MM.1S (cell line): ENCODE data around the gene PCDH18.

Experiments
- DNase-seq: peaks from one replicate; pipeline ENCODE4 v3.0.0-alpha.2; 2015
- H2AFZ ChIP-seq: fragments of 300-600 bp; sonication (generic); 2 replicates; pipeline ENCODE4 v1.6.0; 2016; ENCODE audit warnings: antibody characterized with exemption, low read length
- H3F3A ChIP-seq: fragments of 300-600 bp; sonication (generic); 2 replicates; pipeline ENCODE4 v1.6.1; 2016; ENCODE audit warnings: mild to moderate bottlenecking, antibody characterized with exemption, low read length, moderate library complexity, mixed read lengths; ENCODE audit not compliant: insufficient read depth
- H3K27ac ChIP-seq: fragments of 300-600 bp; sonication (generic); 2 replicates; pipeline ENCODE4 v1.5.1; 2016; ENCODE audit warnings: mild to moderate bottlenecking, low read length
- H3K27me3 ChIP-seq: fragments of 300-600 bp; sonication (generic); replicated peaks from 2 replicates; pipeline ENCODE4 v1.6.0; 2016; ENCODE audit warnings: low read length; ENCODE audit not compliant: insufficient read depth
- H3K36me3 ChIP-seq: fragments of 300-600 bp; sonication (generic); replicated peaks from 2 replicates; pipeline ENCODE4 v1.6.1; 2016; ENCODE audit warnings: mild to moderate bottlenecking, low read length, mixed read lengths; ENCODE audit not compliant: insufficient read depth
- H3K4me1 ChIP-seq: fragments of 300-600 bp; sonication (generic); 2 replicates; pipeline ENCODE4 v1.6.1; 2016; ENCODE audit warnings: low read length, mixed read lengths
- H3K4me2 ChIP-seq: fragments of 300-600 bp; sonication (generic); 2 replicates; pipeline ENCODE4 v1.6.0; 2016; ENCODE audit warnings: low read depth, low read length
- H3K4me3 ChIP-seq: fragments of 300-600 bp; sonication (generic); 2 replicates; pipeline ENCODE4 v1.5.1; 2016; ENCODE audit warnings: low read length, mixed read lengths
- H3K79me2 ChIP-seq: fragments of 300-600 bp; sonication (generic); 2 replicates; pipeline ENCODE4 v1.6.1; 2016; ENCODE audit warnings: mixed run types, low read length, mixed read lengths
- H3K9ac ChIP-seq: fragments of 300-600 bp; sonication (generic); 2 replicates; pipeline ENCODE4 v1.6.1; 2016; ENCODE audit warnings: low read length, mixed read lengths
- H3K9me2 ChIP-seq: fragments of 300-600 bp; sonication (generic); replicated peaks from 2 replicates; pipeline ENCODE4 v1.6.1; 2016; ENCODE audit warnings: mild to moderate bottlenecking, low read length, mixed read lengths; ENCODE audit not compliant: insufficient read depth
- H3K9me3 ChIP-seq: fragments of 300-600 bp; sonication (generic); replicated peaks from 2 replicates; pipeline ENCODE4 v1.6.1; 2016; ENCODE audit warnings: mild to moderate bottlenecking, low read length, mixed read lengths; ENCODE audit not compliant: insufficient read depth
- H4K20me1 ChIP-seq: fragments of 300-600 bp; sonication (generic); 2 replicates; pipeline ENCODE4 v1.6.1; 2016; ENCODE audit warnings: mild to moderate bottlenecking, low read length, moderate library complexity, mixed read lengths; ENCODE audit not compliant: insufficient read depth
- CTCF ChIP-seq: fragments of 300-600 bp; sonication (generic); IDR thresholded peaks from 2 replicates; pipeline ENCODE4 v1.5.1; 2016; ENCODE audit warnings: antibody characterized with exemption, low read length, mixed read lengths
- EZH2 ChIP-seq: fragments of 300-600 bp; sonication (generic); optimal IDR thresholded peaks from 2 replicates; pipeline ENCODE3; 2017; ENCODE audit warnings: low read depth, mild to moderate bottlenecking, antibody characterized with exemption, low read length, mixed read lengths
- EZH2phosphoT487 ChIP-seq: fragments of 300-600 bp; sonication (generic); IDR thresholded peaks from 2 replicates; pipeline ENCODE4 v1.6.1; 2018; ENCODE audit warnings: antibody characterized with exemption, low read length

The PCDH18 gene

GRCh38 chr4:137534516-137534915, 2.2 kb upstream of the PCDH18 start:
- Histone ChIP-seq H3K27me3 (no peaks in the 10 kb centered on the region), H3F3A (peaks cover 14% of the 10 kb centered on the region), H3K4me3 (no peak overlapping the region), H3K9ac (no peak overlapping the region), H3K79me2 (no peaks in the 10 kb centered on the region), H3K4me1 (0 out of 2 replicates have a peak, but pooled peaks cover 7% of the 10 kb centered on the region), H3K36me3 (no peaks in the 10 kb centered on the region), H4K20me1 (no peaks in the 10 kb centered on the region), H3K27ac (no peak overlapping the region), H3K9me2 (no peaks in the 10 kb centered on the region), H2AFZ (no peak overlapping the region), H3K4me2 (no peak overlapping the region), H3K9me3 (no peaks in the 10 kb centered on the region)
- no peak for DNase-seq
- TF ChIP-seq EZH2 (no peak), CTCF (no peak), EZH2phosphoT487 (no peak)

DNA sequence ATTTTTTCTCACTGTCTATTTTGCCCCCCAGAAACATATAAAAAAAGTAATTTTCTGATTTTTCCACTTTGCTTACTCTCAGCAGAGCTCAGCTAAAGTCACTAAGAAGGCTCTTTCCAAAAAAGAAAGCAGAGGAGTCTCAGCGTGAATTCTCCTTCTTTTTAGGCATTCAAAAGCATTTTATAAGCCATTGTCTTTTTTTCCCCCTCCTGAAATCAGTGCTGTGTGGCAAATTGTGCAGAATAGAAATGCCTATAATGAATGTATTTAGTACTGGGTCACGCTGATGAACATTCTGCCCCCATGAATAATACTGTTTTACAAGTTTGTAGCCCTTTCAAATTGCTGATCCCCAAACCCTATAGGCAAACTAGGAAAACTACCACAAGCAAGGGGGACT, 1.6 kb upstream of the PCDH18 start:
- no peaks in the 10 kb centered on the region for H3K79me2 ChIP-seq
- no peaks in the 10 kb centered on the region for H3K36me3 ChIP-seq
- H3K9ac ChIP-seq, result no peak overlapping the region
- H4K20me1 ChIP-seq, result no peaks in the 10 kb centered on the region
- H3K4me1 ChIP-seq, result 0 out of 2 replicates have a peak, but pooled peaks cover 7% of the 10 kb centered on the region
- no peak overlapping the region for H3K4me3 ChIP-seq
- H3K4me2 ChIP-seq, result no peak overlapping the region
- no peak for TF ChIP-seq CTCF
- no peak for TF ChIP-seq EZH2phosphoT487
- peaks cover 14% of the 10 kb centered on the region for H3F3A ChIP-seq
- no peak overlapping the region for H2AFZ ChIP-seq
- no peak for DNase-seq
- H3K9me2 ChIP-seq, result no peaks in the 10 kb centered on the region
- no peaks in the 10 kb centered on the region for H3K27me3 ChIP-seq
- no peak overlapping the region for H3K27ac ChIP-seq
- H3K9me3 ChIP-seq, result no peaks in the 10 kb centered on the region

- H2AFZ ChIP-seq, result peak overlapping the region; percentile 99
- H3K36me3 ChIP-seq, result no peaks in the 10 kb centered on the region
- DNase-seq, result peak; percentile 69
- H3K27me3 ChIP-seq, result no peaks in the 10 kb centered on the region
- peak overlapping the region; percentile 91 for H3K4me2 ChIP-seq
- peak overlapping the region; percentile 63 for H3K27ac ChIP-seq
- H3K4me3 ChIP-seq, result peak overlapping the region; percentile 85
- H3K9ac ChIP-seq, result peak overlapping the region; percentile 57
- no peaks in the 10 kb centered on the region for H4K20me1 ChIP-seq
- TF ChIP-seq CTCF, result no peak
- no peaks in the 10 kb centered on the region for H3K9me3 ChIP-seq
- peaks cover 14% of the 10 kb centered on the region for H3F3A ChIP-seq
- H3K4me1 ChIP-seq, result 0 out of 2 replicates have a peak, but pooled peaks cover 7% of the 10 kb centered on the region
- H3K79me2 ChIP-seq, result no peaks in the 10 kb centered on the region
- H3K9me2 ChIP-seq, result no peaks in the 10 kb centered on the region
Measured at GRCh38 chr4:137532869-137533236, 559 bp upstream of the PCDH18 start.
